ENCODE data around the gene MAP4K4.

DNA sequence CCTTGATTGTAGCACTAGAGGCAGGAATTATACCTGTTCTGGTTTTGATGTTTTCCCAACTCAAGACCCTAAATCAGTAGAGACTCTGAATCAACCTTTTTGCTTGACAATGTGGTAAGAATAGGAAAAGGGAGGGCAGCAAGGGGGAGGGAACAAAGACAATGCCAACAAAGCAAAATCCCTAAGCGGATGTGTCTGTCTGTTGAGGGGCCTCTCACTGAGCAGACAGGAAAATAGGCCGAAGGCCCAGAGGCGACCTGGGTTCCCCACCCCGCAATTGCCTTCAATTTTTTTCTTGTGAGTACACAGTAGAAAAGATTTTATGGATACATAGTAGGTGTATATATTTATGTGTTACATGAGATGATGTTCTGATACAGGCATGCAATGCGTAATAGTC is 75.6 kb downstream of the MAP4K4 start:
- TF ChIP-seq CTCF (IDR thresholded peaks at IDR 0.05; ENCODE audit: low read depth, low read length) = no peak
- TF ChIP-seq EZH2phosphoT487 (IDR thresholded peaks at IDR 0.05; ENCODE audit: low read depth) = no peak
